HG03045 (cell line): ENCODE measurements around the gene AMDHD1.
"Not testable (repeated sequence)": the region's sequence is repeated elsewhere in the genome, so short reads cannot be mapped to it uniquely, and the experiment has no call there.

Experiments
- ATAC-seq: cut with Tn5 transposase; IDR thresholded peaks from one replicate; pipeline ENCODE4 v1.9.1; 2021; ENCODE audit warnings: mild to moderate bottlenecking, moderate library complexity; ENCODE audit not compliant: unreplicated experiment

The AMDHD1 gene

DNA sequence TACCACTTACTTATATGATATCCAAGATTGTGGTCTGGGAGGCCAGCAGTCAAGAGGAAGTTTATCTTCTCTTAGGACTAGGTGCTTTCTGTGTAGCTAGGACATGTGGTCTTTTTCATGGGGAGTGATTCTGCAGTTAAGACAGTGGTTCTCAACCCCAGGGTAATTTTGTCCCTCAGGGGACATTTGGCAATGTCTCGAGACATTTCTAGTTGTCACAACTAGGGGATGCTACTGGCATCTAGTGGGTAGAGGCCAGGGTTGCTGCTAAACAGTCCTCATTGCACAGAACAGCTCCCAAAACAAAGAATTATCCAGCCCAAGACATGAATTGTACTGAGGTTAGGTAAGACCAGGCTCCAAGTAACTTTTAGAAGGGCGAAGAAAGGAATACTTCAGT, 20.0 kb downstream of the AMDHD1 start:
- no peak for ATAC-seq

DNA sequence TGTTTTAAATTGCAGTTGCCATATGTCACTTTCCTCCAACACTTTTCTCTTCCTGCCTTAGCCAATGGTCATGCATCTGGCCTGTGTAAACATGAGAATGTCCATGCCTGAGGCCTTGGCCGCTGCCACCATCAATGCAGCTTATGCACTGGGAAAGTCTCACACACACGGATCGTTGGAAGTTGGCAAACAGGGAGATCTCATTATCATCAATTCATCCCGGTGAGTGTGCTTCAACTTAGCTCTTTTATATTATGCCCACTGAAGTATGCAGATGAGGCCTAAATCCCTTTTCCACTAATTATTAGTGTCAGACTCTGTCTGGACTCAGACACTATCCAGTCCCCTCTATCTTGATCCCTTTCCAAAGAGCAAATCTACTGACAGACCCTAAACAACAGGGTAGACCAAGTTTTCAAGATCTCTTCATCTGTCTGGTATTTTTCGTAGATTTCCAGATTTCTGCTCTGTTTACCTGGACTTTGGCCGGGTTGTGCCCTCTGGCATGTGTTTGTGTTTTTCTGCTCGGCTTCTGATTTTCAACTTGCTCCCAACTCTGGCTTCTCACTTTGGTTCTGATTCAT, 23.2 kb downstream of the AMDHD1 start:
- no peak for ATAC-seq

DNA sequence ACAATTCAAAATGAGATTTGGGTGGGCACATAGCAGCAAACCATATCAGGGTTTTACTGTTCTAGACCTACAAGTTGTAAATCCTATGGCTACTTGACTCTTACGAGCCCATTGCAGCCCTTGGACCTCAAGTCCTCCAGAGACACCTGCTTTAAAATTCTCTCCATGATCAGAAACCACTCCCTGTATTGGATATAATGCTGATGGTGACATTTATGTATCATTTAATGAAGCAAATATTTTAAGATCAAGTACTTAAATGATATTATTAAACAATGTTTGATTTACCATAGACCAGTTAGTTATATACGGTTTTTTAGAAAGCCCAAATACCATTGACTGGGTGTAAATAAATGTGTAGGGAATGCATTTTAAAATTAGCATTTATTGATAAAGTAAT, 24.2 kb downstream of the AMDHD1 start:
- no peak for ATAC-seq

DNA sequence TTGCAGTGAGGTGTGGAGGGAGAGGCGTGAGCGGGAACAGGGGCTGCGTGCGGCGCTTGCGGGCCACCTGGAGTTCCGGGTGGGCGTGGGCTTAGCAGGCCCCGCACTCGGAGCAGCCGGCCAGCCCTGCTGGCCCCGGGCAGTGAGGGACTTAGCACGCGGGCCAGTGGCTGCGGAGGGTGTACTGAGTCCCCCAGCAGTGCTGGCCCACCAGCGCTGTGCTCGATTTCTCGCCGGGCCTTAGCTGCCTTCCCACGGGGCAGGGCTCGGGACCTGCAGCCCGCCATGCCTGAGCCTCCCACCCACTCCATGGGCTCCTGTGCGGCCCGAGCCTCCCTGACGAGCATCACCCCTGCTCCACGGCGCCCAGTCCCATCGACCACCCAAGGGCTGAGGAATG, 26.0 kb downstream of the AMDHD1 start:
- ATAC-seq, result not testable (repeated sequence)

DNA sequence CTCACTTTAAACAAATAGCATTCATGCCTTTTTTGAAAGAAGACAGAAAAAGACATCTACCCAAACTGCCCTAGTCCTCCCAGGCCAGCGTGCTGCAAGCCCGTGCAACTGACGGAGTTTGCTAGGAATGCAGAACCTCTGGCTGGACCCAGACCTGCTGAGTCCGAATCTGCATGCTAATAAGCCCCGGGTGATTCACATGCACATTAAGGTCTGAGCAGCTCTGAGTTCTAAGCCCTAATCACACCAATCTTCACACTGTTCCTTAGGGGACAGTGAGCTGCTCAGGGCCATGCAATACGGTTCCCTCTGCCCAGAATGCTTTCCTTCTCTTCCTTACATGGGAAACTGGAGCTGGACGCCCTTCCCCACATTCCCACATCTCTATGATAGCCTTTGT, 27.8 kb downstream of the AMDHD1 start:
- no peak for ATAC-seq

DNA sequence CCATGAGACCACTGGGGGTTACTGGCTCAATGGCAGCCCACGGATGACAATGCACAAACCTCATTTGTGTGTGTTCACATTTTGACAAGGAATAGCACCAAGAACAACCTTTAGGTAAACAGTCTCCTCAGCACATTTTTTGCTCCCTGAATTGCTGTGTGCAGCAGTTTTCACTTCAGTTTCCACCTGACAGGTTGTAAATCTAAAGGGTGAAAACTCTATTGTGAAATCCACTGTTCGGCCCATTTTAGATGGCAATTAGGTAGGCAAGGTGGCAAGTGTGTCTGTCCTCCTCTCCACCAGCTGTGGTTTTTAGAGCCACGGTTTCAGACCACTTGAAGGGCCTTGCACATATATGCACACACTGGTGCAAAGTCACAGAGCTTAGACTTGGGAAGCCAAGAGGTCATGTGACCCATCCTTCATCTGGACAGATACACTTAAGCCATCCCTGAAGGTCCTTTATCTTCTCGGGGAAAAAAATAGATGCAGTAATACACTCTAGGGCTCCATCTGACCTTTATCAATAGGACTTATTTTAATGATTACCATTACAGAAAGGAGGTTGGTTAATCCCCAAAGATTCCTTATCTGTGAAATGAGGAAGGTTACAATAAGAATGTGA, 29.8 kb downstream of the AMDHD1 start:
- no peak for ATAC-seq

DNA sequence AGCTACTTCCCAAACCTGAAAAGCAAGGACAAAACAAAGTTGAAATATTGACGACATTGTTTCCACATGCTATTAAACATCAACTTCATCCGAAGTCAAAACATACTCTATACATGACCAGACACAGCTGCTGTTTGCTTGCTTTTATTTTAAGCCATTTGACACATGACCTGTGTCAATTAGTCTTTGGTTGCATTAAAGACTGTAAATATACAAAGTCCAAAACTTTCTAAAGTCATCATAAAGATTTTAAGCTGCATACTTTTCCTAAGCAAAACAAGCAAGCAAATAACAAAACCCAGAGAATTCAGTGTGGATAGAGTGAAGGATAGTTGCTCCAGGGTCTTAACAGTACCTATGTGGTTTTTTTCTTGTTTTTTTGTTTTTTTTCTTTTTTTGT, 31.2 kb downstream of the AMDHD1 start:
- no peak for ATAC-seq

DNA sequence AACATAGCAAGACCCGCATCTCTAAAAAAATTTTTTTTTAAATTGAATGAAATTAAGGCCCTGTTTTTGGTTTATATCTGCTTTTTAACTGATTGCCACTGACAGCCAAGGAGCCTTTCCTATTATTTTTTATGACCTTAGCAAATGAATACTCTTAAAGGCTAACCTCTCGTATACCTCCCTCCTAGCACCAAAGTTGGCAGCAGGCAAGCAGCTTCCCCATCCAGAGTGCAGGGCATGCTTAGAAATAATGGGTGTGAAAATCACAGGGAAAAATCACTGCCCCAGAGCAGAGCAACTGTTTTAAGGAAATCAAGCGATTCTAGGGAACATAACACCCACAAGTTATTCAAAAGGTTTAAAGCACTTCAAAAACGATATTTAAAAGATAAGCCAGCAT, 32.4 kb downstream of the AMDHD1 start:
- no peak for ATAC-seq

DNA sequence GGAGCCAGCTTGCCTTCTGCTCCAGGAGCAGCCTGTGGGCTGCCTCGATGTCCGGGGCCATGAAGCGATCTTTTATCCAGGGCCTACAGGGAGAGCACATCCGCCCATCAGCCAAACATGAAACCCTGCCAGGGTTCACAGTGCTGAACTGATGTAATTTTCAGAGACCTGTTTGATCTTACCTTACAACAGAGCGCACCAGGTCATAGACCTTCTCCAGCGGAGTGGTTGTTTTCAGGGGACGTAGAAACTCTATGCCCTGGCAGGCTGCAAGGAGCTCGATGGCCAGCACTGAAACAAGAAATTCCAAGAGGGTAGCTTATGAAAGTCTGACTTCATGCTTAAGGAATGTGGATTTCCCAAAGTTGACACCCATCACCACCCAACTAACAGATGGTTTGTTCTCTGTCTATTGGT, 33.3 kb downstream of the AMDHD1 start:
- no peak for ATAC-seq

DNA sequence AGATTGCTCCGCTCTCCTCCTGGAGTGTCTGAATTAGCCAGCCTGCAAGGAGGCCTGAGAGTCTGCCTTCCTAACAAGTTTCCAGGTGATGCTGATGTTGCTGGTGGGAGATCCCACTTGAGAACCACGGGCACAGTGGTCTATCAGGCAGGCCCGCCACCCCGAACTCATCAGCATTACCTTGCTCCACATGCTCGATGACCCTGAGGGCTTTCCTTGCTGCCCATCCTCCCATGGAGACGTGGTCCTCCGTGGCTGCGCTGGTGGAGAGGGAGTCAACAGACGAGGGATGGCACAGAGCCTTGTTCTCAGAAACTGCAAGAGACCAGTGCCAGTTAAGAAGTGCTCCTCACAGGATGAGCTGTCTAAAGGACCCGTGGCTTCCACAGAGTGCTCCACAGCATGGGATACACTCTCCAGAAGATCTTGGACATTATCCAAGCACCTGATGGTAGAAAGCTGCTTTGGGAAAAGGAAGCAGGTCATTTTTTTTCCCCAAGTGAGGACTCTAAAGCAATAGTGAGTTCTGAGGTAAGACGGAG, 34.7 kb downstream of the AMDHD1 start:
- ATAC-seq, result no peak

DNA sequence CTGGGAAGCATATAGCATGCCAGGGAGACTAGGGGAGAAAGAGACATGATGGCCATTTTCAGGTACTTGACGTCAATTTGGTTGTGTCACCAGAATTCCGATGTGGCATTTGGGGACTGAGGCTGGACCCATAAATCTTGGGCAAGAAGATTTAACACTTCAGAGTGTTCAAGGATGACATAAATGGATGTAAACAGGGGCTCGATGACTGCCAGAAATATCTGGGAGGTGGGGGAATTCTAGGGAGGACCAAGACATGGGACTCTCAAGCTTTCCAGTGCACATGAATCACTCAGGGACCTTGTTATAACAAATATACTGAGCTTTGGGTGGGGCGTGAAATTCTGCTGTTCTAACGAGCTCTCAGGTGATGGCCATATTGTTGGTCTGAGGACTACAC, 35.2 kb downstream of the AMDHD1 start:
- ATAC-seq, result no peak

DNA sequence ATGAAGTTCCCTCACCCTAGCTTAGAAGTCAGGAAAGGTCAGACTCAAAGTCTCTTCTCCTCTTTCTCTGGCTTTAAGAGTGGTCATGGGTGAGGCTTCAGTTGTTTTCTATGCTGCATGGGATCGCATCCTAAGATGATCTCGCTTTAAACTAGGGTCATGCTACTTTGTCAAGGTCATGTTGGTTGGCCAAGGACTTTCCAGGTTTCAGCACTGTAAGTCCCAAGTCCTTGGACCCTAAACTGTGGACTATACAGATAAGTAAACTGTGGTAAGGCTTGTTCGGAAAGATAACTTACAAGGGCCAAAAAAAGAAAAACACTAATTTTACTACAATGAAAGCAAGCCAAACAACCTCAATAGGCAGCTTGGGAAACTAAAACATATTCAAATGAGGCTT, 35.6 kb downstream of the AMDHD1 start:
- no peak for ATAC-seq

DNA sequence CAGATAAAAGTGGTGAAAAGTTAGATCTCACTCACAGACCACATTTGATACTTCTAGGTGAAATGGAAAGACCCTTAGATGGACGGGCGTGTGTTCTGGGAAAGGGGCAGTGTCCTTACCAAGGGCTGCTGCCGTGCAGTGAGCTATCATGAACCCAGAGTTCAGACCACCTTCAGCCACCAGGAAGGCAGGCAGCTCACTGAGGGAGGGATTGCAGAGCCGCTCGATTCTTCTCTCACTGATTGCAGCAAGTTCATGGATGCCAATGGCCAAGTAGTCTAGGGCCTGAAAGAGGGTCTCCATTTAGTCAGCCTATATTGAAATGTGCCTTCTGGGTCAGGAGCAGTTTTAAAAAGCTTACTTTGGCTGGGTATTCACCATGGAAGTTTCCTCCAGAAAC, 37.3 kb downstream of the AMDHD1 start:
- no peak for ATAC-seq

DNA sequence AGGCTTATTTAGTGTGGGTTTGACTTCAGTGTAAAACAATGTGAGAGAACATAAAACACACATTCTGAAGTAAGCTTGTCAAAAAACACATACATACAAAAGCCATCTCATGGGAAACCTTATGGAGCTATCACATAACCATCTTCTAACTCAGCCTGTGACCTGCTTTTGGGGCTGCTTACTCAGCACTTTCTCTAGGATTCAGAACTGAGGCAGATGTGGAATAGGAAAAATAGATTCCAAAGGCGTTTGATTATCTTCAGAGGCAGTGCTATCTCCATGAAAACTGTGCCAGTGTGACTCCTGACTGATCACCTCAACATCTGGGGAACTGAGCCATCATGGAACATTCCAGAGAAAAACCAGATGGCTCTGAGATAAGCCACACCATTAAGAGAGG, 39.5 kb downstream of the AMDHD1 start:
- ATAC-seq, result no peak

DNA sequence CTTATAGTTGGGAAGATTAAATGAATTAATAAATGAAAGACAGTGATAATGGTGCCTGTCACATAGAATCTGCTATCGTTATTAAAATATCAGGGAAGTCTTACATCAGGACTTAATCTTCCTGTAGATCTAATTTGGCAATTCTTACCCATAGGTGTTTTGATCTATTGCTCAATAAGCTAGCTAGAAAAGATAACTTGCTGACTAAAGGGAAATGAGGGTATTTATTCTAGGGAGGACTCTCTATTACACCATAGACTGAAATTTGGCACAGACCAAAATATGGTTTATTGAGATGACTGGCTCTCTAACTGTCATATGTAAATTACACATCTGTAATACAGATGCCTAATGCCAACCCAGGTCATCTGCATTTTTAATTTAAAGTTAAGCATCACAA, 41.6 kb downstream of the AMDHD1 start:
- no peak for ATAC-seq

DNA sequence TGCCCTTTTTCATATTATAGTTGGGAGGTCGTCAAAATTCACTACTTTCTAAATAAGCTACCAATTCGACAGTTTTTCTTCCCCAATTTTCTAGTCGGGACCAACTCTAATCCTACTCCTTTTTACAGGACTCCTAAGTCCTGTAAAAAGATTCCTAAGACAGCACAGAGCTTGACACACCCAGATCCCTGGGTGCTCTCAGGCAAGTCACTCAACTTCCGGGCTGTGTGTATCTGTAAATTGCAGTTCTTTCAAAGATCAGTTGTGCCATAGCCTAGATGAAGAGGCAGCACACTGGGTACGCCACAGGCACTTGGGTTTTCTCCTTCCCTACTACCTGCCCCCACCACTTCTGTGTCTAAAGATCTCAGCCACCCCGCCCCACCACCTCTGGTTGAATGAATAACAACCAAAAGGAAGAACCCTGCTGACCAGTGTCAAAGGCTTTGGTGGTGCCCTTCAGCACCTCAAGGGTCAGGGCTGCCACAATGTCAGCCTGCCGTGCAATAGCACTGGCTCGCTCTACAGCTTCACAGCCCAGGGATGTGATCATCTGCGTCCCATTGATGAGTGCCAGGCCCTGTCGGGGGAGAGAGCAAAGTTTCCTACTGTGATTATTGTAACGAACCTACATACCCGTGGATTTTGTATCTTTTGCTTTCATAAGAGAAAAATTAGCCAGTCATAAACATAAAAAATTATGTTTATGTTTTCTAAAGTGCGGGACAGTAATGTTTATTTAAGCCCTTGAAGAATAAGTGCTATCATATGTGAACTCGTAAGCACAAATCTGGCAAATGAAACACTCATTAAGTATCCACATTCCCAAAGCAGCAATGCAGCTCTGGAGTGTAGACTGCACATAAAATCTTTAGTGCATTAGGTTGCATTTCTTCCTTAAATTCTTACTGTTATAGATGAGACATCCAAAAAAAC, 43.8 kb downstream of the AMDHD1 start:
- ATAC-seq, result no peak

DNA sequence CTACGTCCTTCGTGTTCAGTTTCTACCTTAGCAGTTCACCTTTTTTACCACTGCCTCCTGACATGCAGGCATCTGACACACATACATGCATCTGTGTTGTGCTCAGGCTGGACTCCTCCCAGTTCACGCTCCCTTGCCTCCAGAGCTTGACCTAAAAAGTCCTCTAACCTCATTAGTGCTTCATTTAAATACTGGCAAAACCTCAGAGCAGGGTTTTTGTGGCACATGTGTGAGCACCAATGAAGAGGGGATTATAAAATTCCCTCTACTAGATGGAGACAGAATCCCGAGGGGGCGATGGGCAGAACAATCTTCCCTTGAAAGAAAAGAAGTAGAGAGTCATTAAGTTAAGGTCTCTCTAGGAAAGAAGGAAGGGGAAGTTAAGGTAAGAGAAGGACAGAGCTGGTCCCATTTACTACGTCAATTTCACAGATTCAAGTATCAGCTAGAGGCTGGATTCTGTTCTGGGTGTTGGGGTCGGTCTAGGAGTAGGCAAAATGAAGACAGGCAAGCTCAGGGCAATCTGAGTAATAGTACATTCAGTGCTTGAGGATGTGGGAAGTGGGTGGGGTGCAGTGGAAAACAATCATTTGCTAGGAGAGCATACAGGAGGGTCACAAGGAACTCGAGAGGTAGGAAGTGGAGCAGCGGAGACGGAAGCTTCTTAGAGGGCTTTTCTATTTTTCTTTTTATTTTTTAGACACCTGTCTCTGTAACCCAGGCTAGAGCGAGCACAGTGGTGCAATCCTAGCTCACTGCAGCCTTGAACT, 45.6 kb downstream of the AMDHD1 start:
- no peak for ATAC-seq

DNA sequence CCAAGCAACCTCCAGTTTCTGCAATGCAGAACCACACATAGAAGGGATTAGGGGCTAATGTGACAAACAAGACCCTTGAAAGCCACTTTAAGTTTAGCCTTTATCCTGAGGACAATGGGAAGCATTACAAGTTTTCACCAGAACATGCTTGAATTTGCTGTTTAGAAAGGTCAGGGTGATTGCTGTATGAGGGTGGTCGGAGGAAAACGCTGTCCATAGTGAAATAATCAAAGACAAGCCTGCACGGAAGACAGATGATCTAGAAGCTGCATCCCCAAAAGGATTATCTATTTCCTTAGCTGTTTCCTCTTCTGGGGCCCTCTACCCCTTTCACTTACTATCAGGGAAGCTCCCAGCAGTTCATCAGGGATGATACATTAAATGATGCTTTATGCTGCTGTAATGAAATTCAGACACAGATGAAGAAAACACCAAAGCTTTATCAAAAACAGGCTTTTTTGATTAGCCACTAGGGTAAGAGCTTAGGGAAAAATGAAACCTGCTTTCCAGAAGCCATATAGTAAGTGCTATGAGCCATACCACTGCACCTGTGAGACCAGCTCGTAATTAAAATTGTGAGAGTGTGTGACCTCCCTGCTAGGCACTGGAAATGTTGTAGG, 46.5 kb downstream of the AMDHD1 start:
- no peak for ATAC-seq

DNA sequence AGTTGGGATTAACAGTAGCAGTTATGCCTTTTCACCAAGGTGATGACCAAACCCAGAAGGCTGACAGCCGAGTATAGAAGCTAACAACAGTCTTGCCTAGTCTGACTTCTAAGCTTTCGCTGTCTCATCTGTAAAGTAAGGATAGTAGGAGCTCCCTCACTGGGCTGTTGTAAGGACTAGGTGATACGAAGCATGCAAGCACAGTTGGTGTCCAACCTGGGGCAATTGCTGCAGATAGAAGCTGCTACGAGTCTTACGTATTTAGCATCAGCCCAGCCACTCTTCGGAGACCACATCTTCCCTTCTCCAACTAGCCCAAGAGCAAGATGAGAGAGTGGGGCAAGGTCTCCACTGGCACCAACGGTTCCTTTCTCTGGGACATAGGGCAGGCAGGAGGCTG, 47.0 kb downstream of the AMDHD1 start:
- no peak for ATAC-seq

DNA sequence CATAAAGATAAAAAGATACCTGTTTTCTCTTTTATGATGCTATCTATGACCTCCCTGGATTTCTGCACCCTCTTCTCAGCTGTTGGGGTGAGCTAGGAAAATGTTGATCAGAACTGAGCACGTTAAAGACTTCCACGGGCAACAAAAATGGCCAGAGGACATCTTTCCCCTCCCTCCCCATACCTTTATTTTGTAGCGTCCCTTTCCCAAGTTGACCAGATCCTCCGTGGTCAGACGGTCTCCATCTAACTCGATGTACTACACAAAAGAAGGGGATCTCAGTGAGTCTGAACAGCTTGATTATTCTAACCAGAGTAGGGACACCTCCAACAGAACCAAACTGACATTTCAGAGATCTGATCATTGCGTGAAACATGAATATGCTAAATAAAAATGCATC, 50.8 kb downstream of the AMDHD1 start:
- ATAC-seq, result no peak

DNA sequence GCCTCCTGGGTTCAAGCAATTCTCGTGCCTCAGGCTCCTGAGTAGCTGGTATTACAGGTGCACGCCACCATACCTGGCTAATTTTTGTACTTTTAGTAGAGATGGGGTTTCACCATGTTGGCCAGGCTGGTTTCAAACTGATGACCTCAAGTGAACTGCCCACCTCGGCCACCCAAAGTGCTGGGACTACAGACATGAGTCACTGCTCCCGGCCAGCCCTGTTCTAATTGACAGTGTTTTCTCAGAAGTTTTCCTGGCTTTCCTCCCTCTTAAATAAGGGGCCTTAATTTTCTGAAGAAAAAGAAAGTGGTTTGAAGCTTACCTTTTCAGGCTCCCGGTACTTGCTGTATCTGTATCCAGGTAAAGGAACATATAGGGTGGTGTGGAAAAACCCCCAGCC, 51.3 kb downstream of the AMDHD1 start:
- no peak for ATAC-seq
